Measurements from ENCODE around the gene PTPRU.

Gene PTPRU

GRCh38 chr1:29247571-29248273, 11.4 kb downstream of the PTPRU start:
- DNase-seq = no peak

GRCh38 chr1:29248409-29248808, 12.1 kb downstream of the PTPRU start:
- no peak for DNase-seq

- no peak for DNase-seq
These were observed 12.9 kb downstream of the PTPRU start for GRCh38 chr1:29249170-29249691.

DNA sequence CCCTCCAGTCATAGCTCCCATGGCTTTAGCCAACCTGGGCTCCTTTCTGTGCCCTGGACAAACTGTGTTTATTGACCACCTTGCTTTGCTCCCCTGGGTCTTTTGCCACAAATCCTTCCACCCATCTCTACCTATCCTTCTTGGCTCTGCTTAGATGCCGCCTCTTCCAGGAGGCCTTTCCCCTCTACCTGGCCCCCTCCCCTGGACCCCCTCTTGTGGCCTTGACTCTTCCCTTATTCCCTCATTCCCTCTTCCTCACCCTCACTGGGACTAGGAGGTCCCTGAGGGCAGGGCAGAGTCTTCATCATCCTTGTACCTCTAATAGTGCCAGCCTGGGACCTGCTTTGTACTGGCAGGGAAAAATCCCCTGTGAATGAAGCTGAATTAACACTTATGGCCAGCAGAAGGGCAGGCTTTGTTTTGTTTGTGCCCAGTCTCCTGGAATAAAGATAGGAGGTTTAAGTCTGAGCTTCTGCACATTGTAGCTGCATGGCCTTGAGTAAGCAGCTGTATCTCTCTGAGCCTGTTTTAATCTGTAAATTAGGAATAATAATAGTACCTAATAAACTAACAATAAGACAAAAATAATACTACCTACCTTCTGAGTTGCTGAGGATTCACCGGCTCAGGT, 13.7 kb downstream of the PTPRU start:
- DNase-seq = no peak

DNA sequence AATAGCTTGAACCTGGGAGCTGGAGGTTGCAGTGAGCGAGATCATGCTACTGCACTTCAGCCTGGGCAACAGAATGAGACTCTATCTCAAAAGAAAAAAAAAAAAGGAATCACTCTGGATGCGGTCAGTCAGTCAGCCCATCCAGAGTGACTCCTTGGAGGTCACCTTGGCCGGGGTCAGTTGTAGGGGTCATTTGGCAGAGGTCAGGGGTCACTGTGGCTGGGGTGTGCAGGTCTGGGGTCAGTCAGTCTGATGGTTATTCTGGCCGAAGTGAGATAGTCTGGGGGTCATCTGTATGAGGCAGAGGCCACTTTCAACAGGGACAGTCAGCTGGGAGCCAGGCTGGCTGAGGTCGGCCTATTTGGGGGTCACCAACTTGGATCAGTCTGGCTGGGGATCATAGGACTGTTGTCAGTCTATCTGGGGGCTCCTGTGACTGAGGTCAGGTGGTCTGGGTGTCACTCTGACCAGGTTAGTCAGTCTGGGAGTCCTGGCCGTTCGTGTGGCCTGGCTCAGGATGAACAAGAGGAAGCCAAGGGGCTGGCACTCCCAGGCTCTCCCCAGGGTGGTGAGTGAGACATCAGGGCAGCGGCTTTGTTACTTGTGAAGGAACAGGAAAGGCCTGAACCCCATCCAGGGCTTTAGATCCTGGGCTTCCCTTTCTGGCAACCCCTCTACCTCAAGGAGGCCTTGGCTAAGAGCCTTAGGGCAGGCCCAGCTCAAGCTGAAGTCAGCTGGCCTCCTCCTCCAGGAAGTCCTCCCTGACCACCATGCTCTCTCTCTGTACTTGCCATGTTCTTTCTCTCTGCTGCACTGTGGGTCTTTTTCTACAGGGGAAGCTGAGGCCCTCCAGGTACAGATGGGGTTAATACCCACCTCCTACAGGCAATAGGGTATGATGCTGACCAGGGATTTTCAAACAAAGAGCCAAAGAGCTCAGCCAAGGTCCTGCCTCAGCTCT, 15.1 kb downstream of the PTPRU start:
- no peak for DNase-seq

DNA sequence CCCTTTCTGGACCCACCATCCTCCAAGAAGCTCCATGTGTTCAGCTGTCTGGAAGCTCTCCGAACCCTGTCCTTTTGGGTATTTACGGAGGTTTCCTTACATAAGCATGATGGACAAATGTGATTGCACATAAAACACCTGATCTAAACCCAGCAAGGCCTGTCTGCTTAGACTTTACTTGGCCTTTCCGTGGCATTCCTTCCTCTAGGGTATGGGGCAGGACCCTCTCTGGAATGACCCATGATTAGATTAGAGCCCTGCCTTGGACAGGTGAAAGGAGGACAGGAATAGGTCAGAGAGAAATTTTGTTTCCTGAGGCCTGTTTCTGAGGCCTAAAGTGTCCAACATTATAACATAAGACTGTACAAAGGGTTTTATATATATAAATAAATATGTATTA, 16.9 kb downstream of the PTPRU start:
- no peak for DNase-seq

DNA sequence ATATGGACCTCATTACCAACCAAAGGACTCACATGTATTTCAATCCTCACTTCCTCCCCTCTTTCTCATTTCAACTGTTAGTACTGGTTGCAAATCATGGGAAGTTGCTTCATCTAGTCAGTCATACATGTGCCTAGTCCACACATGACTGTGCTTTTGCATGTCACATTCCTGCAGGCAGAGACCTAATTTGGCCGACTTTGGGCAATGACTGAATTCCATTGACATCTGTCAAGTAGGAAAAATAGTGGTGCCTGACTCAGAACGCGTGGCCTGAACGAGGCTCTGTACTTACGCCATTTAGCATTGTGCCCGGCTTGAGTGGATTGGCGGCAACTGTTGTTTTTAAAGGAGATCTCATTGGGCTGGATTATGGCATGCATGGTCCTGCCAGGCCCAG, 18.0 kb downstream of the PTPRU start:
- DNase-seq = no peak

- no peak for DNase-seq
These were observed 18.9 kb downstream of the PTPRU start for GRCh38 chr1:29255134-29255666.

DNA sequence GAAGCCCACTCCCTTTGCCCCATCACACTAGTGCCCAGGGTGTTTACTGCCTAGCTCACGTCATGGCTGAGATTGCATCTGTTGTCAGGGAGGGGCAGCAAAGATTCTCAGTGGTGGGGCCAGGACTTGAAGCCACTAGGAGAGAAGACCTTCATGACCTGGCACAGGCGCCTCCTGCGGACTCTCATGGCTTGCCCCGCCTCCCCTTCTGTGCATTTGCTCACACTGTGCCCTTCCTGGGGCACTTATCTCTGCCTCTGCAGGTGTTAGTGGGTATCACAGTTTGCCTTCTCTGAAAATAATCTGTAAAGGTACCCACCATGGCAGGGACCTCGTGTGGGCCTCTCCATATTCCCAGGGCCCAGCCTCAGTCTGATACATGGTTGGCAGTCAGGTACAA, 20.1 kb downstream of the PTPRU start:
- DNase-seq = no peak

DNA sequence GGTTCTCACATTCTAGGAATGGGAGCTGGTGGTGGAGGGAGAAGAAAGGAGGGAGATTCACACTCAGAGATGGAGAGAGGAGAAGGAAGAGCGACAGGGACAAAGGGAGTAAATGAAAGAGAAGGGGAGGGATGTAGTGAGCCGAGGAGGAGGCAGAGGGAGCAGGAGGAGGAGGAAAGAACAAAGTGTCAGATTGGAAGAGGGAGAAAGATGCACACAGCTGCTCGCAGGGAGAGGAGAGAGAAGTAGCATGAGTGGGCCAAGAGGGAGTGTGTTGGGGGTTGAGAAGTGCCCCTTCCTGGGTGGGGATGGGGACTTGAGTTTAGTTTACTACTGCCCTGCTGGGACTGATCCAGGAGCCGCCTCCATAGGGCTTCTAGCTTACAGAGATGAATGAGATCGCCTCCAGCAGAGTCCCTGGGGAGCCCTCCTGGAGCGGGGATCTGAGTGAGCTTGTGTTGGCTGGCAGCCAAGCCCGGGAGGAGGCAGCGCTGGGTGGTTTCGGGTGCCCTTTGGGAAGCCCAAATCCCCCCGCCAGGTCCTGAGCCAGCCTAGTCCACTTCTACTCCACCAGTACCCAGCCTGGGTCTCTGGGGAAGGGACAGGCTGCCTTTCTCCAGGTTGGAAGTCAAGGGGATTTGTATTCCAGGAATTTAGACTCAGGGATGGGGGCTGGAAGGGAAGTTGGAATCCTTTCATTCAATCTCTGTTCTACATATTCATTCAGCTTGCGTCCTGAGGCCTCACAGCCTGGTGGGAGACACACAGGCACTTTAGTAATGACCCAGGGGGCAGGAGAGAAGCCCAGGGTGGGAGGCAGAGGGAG, 20.9 kb downstream of the PTPRU start:
- no peak for DNase-seq

DNA sequence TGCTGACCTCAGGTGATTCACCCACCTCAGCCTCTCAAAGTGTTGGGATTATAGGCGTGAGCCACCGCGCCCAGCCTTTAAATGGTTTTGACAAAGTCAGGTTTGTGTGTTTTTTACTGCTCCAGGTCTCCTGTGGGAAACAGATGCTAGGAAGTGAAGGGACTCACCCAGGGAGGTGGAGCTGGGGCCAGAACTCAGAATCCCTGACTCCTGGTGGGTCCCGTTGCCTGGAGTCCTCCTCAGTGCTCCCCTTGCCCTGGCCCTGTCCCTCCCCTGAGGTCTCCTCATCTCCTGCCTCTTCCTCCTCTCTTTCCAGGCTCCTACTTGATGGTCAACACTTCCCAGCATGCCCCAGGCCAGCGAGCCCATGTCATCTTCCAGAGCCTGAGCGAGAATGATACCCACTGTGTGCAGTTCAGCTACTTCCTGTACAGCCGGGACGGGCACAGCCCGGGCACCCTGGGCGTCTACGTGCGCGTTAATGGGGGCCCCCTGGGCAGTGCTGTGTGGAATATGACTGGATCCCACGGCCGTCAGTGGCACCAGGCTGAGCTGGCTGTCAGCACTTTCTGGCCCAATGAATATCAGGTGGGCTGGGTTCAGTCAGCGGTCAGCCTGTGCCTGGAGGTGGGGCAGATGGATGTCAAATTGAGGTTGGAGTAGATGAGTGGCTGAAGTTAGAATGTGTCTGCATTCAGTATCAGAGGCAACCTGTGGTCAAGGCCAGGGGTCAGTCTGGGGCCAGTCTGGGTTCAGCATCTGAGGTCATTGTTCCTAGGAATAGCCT, 22.1 kb downstream of the PTPRU start:
- no peak for DNase-seq

DNA sequence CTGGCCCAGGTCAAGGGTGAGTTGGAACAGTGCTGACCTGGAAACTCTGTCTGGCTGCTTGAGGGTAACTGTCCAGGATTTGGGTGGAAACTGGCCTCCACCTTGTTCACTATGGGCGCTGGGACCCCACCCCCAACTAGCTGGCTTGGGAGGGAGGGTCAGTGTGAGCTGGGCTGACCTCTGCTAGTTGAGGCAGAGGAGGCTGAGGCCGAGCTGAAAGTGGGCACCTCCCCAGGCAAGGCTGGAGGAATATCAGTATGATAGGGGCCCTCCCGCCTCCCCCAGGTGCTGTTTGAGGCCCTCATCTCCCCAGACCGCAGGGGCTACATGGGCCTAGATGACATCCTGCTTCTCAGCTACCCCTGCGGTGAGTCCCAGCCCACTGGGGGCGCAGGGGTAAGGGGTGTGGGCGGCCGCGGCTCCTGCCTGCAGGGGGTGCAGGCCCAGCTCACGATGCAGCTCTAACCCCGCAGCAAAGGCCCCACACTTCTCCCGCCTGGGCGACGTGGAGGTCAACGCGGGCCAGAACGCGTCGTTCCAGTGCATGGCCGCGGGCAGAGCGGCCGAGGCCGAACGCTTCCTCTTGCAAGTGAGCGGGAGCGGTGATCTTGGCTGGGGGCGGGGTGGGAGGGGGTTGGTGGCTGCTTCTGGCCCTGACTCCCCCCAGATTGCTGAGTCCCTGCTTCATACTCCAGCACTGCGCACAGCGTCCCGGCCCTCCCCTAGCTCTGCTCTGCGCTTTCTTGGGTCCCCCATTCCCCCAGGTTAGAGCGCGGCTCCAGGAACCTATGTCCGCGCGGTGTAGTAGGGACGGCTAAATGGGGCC, 22.9 kb downstream of the PTPRU start:
- no peak for DNase-seq

DNA sequence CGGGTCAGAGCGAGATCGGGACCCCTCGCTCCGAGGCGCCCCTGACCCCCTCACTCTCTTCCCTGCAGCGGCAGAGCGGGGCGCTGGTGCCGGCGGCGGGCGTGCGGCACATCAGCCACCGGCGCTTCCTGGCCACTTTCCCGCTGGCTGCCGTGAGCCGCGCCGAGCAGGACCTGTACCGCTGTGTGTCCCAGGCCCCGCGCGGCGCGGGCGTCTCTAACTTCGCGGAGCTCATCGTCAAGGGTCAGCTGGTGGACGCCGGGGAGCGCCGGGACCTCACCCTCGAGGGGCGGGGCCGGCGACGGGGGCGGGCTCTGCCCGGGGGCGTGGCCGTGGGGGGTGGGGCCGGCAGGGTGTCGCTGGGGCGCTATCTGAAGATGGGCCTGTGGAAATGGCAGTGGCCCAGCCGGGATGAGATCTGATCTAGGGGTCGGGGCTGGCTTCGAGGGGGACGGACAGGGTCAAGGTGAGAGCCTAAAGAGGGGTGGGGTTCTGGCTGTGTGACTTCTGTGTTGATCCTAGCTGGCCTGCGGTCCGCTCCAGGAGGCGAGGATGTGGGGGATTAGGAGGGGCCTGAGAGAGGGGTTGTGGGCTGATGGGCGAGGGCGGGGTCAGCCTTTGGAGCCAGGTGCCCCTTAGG, 23.6 kb downstream of the PTPRU start:
- peak; percentile 5 for DNase-seq

DNA sequence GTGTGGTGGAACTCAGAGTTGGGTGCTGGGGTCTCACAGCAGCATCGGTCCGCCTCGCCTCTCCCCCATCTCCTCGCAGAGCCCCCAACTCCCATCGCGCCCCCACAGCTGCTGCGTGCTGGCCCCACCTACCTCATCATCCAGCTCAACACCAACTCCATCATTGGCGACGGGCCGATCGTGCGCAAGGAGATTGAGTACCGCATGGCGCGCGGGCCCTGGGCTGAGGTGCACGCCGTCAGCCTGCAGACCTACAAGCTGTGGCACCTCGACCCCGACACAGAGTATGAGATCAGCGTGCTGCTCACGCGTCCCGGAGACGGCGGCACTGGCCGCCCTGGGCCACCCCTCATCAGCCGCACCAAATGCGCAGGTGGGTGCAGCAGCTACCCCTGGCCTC, 24.2 kb downstream of the PTPRU start:
- no peak for DNase-seq

DNA sequence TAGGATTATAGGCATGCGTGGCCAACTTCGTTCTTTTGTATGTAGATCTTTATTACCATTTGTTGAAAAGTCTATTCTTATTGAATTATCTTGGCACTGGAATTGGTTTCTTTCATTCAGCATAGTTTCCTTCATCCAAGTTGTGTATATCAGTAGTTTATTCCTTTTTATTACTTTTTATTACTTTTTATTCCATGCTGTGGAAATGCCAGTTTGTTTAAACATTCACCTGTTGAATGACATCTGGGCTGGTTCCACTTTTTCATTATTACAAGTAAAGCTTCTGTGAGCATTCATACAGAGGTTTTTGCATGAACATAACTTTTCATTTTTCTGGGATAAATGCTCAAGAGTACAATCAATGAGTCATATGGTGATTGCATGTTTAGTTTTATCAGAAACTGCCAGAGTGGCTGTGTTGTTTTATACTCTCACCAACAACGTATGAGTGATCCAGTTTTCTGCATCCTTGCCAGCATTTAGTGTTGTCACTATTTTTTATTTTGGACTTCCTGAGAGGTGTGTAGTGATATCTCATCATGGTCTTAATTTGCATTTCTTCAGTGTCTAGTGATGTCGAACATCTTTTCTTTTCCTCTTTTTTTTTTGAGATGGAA, 28.6 kb downstream of the PTPRU start:
- no peak for DNase-seq

DNA sequence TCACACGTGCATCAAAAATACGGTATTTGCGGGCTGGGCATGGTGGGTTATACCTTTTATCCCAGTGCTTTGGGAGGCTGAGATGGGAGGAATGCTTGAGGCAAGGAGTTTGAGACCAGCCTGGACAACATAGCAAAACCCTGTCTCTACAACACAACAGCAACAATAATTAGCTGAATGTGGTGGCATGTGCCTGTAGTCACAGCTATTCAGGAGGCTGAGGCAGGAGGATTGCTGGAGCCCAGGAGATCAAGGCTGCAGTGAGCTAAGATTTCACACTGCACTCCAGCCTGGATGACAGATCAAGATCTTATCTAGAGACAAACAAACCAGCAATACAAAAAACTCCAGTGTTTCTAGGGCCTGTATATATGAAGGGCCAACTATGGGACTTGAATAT, 30.6 kb downstream of the PTPRU start:
- DNase-seq = no peak

DNA sequence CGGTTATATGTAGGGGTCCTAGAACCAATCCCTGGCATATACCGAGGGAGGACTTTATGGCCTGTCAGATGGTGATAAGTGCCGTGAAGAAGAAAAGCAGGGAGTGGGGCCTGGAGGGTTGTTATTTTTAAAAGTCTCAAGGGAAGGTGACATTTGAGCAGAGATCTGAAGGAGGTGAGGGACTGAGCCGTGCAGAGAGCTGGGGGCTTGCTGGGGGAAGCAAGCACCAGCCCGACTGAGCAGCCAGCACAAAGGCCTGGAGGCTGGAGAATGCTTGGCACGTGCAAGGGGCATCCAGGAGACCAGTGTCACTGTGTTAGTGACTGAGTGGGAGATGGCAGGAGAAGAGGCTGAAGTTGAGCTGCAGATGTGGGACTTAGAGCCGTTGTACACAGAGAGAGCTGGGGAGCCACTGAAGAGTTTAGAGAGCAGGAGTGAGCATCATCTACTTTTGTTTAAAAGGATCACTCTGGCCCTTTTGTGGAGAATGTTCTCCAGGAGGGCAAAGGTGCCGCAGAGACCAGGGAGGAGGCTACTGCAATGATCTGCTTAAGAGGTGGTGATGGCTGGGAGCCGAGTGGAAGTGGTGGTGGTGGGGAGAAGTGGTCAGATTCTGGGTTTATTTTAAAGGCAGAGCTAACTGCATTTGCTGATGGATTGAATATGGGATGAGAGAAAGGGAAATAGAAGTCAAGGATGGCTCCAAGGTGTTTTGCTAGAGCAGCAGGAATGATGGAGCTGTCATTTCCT, 31.2 kb downstream of the PTPRU start:
- DNase-seq = no peak

DNA sequence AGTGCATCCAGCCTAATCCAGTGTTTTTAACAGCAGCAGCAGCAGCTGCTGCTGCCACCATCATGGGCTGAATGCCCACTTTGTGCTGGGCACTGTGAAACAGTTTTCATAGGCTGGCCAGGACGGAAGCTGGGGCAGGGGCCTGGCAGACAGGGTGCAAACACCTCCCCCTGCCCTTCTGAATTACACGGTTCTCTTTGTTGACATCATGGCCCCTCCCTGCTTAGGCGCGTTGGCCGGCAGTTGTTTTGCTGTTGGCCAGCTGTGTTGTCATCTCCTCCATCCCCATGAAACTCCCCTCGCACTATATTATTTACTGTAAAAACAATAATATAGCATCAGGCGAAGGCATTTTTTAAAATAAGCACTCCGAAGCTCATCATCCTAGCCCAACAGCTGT, 33.1 kb downstream of the PTPRU start:
- no peak for DNase-seq

All from hematopoietic multipotent progenitor cell treated with erythropoietin and hydrocortisone succinate and interleukin-3 and kit ligand, for 8 days (in vitro differentiated cells).